Right lobe of liver (tissue), 6 donors: ENCODE data around the gene NRL. TPM values are rescaled to one million over a fixed set of nuclear protein-coding genes. Genes with fewer than 3 reads are reported as not detected.
"Not testable (repeated sequence)": the region's sequence is repeated elsewhere in the genome, so short reads cannot be mapped to it uniquely, and the experiment has no call there.

Source experiments
- ATAC-seq, 4 donors: fragments of 200-7000 bp; cut with Tn5 transposase; one replicate each; pipeline ENCODE4 v1.9.1; 2020; ENCODE audit warnings: mild to moderate bottlenecking in 4 of 4, moderate library complexity in 4 of 4
- DNase-seq, 3 donors: peaks; one replicate each; pipeline ENCODE4 v3.0.0-alpha.2; 2020
- H3K27ac ChIP-seq, 3 donors: fragments of 200-600 bp; one replicate each; pipeline ENCODE4 v1.8.0; 2022
- H3K27me3 ChIP-seq, 2 donors: fragments of 200-600 bp; one replicate each; pipeline ENCODE4 v1.8.0; 2022
- H3K36me3 ChIP-seq, 4 donors: fragments of 200-600 bp; sonication (generic) in 1 of 4; one replicate each; pipeline versions ENCODE4 v1.5.1 to v1.8.0; 2017 to 2022; ENCODE audit warnings: control low read depth in 1 of 4
- H3K4me1 ChIP-seq, 4 donors: fragments of 200-600 bp; sonication (generic) in 1 of 4; one replicate each; pipeline versions ENCODE4 v1.5.1 to v1.8.0; 2017 to 2022; ENCODE audit warnings: control low read depth in 1 of 4
- H3K4me3 ChIP-seq, 3 donors: fragments of 200-600 bp; one replicate each; pipeline ENCODE4 v1.8.0; 2022
- H3K9me3 ChIP-seq, 4 donors: fragments of 200-600 bp; sonication (generic) in 1 of 4; one replicate each; pipeline versions ENCODE4 v1.5.1 to v1.8.0; 2017 to 2022; ENCODE audit warnings: control low read depth in 1 of 4
- POLR2A ChIP-seq: fragments of 450-650 bp; IDR thresholded peaks from one replicate; pipeline ENCODE4 v1.6.1; 2017; ENCODE audit warnings: antibody characterized with exemption, mild to moderate bottlenecking
- WGBS: methylation state at CpG from one replicate; pipeline ENCODE4 v1.1.6; 2018; ENCODE audit warnings: low coverage, low lambda C conversion rate; ENCODE audit not compliant: insufficient coverage; ENCODE audit errors: missing lambda C conversion rate; 5-methylcytosine and 5-hydroxymethylcytosine counted together
- intact Hi-C, 2 donors: fragments of 100-400 bp; cut with DNase I; formaldehyde crosslinking; loops; one replicate each; pipeline versions ENCODE4 v1.11.2 to v1.14.1; 2022
- total RNA-seq, 6 experiments: library from RNA; depleted of rRNA in 2 of 6; stranded (reverse); fragments of >200 nt in 2 of 6; fragmentation: NEBNext Ultra II Directional in 3 of 6; extraction: Animal tissue kit (Norgen Biotek cat#: 25700) in 3 of 6; gene quantifications; one replicate each; pipeline versions ENCODE4 v1.1.0 to v1.2.4, GENCODE V29; 2016 to 2023
- TF ChIP-seq, protein P1 (sequence below), 4 donors: fragments of 200-600 bp in 3 of 4; fragments of 450-650 bp in 1 of 4; IDR thresholded peaks; one replicate each; pipeline versions ENCODE4 v1.5.1 to v1.8.0; 2016 to 2022; ENCODE audit warnings: antibody characterized with exemption in 4 of 4, mild to moderate bottlenecking in 2 of 4
- donor health status: DM: no; HTN: yes; CAD: no.
- donor health status: DM: no; HTN: no; CAD: no.
- donor health status: DM: no; HTN: no; CAD: no.
- donor health status: DM: no; HTN: yes; CAD: no.
- donor health status: DM: no; HTN: yes; CAD: no.

Gene NRL
- total RNA-seq, 6 experiments from 2014 or later = 1.4 to 2.9 (median 2.1) TPM

DNA sequence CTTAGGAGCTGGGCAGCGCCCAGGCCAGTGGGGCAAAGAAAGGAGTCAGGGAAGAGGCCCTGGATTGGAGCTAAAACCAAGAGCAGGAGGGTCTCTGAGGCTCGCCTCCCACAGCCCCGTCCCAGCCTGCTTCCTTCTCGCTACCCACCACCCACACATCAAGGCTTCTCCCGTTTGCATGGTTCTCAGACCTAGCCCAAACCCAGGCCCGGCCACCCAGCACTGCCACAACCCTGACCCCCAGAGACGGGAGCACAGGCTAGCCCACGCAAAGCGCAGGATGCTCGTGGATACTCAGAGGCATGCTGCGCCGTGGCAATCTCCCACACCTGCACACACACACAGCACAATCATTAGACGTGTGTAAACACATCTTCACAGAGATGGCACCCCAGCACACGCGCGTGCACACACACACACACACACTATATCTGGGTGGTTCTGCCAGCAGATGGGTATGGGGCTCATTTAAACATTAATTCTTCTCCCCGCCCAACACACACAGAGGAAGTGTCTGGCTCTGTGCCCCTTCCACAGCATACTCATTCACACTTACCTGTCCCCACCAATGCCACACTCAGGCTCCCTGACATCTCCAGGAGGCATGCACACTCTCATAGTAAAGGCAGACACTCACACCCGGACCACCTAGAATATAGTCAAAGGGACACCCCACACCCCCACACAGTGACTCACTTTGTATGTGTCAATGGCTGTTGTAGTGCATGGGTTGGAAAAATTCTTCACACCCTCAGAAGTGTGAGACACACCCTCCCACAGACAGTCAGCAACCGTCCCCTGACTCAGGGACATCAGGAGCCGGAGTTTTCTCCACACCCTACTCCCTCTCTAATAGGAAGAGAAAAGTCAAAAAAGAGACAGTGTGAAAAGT, 61.8 kb downstream of the NRL start:
- ATAC-seq = no peak
- Histone ChIP-seq H3K9me3 (no peaks in the 10 kb centered on the region), H3K36me3 (no peaks in the 10 kb centered on the region), H3K27ac (no peak overlapping the region), H3K4me1 (peaks cover 0 to 23% (median 2%) of the 10 kb centered on the region in 4 donors), H3K4me3 (peak overlapping the region in 1 of 3 donors; percentile 62), H3K27me3 (no peaks in the 10 kb centered on the region)
- TF ChIP-seq, protein P1, sequence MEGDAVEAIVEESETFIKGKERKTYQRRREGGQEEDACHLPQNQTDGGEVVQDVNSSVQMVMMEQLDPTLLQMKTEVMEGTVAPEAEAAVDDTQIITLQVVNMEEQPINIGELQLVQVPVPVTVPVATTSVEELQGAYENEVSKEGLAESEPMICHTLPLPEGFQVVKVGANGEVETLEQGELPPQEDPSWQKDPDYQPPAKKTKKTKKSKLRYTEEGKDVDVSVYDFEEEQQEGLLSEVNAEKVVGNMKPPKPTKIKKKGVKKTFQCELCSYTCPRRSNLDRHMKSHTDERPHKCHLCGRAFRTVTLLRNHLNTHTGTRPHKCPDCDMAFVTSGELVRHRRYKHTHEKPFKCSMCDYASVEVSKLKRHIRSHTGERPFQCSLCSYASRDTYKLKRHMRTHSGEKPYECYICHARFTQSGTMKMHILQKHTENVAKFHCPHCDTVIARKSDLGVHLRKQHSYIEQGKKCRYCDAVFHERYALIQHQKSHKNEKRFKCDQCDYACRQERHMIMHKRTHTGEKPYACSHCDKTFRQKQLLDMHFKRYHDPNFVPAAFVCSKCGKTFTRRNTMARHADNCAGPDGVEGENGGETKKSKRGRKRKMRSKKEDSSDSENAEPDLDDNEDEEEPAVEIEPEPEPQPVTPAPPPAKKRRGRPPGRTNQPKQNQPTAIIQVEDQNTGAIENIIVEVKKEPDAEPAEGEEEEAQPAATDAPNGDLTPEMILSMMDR (IDR thresholded peaks at IDR 0.05) = no peak
- TF ChIP-seq POLR2A = no peak
- 45% methylated on average over 7 of the region's 20 CpGs for WGBS
- DNase-seq = peak in 1 of 3 donors; percentile 33
- intact Hi-C loops = no loop called here

DNA sequence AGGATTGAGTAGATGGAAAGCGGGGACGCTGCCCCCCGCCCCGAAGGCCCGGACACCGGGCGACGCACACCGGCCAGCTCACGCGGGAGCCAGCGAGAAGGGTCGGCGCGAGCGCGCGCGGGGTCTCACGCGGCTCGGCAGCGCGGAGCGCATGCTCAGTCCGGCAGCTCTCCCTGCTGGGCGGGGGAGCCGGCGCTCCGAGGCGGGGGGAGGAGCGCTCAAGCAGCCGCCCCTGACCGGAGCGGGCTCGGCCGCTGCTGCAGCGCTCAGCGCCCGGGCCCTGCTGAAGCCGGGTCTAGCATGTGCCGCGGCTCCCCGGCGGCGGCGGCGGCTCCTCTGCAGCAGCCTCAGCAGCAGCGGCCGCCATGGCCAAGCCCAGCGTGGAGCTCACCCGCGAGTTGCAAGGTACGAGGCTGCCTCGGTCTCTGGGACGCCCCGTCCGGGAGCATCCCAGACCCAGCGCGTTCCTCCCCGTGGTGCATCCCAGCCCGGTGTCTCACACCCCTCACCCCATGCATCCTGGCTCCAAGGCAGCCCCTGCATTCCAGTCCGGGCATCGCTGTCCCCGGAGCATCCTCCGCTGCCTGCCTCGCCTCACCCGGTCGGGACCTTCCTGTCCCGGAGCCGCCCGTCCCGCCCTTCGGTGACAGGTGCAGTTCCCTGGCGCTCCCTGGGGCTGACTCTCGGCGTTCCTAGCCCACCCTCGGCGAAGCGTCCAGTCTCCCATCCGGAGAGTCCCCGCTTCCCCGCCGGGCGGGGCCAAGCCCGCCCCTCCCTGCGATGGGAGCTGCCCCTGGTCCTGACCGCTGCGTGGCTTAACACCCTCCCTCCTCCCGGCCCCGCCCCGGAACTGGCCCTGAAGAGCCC, 62.7 kb downstream of the NRL start, which contains the start of gene CARMIL3:
CARMIL3 (plus strand) TSS at position 221 of the 867 bp plus-strand sequence; CDS start at position 366, 145 bp downstream.
- WGBS = 5% methylated on average over 4 of the region's 92 CpGs
- peaks cover 0 to 14% (median 2%) of the 10 kb centered on the region in 4 donors for H3K4me1 ChIP-seq
- H3K27me3 ChIP-seq = no peaks in the 10 kb centered on the region
- peak; percentile 79 to 92 (median 88) for ATAC-seq
- peak; percentile 61 to 77 (median 67) for DNase-seq
- no peaks in the 10 kb centered on the region for H3K9me3 ChIP-seq
- H3K36me3 ChIP-seq = no peaks in the 10 kb centered on the region
- intact Hi-C loops = no loop called here
- peak within 1 kb of the TSS in 1 of 3 donors; percentile 39 for H3K27ac ChIP-seq
- H3K4me3 ChIP-seq = peak within 1 kb of the TSS; percentile 38 to 63 (median 62)
- peak; percentile 21 for TF ChIP-seq POLR2A
- TF ChIP-seq, protein P1 (IDR thresholded peaks at IDR 0.05) = peak in 2 of 4 donors; percentile 3 to 5

DNA sequence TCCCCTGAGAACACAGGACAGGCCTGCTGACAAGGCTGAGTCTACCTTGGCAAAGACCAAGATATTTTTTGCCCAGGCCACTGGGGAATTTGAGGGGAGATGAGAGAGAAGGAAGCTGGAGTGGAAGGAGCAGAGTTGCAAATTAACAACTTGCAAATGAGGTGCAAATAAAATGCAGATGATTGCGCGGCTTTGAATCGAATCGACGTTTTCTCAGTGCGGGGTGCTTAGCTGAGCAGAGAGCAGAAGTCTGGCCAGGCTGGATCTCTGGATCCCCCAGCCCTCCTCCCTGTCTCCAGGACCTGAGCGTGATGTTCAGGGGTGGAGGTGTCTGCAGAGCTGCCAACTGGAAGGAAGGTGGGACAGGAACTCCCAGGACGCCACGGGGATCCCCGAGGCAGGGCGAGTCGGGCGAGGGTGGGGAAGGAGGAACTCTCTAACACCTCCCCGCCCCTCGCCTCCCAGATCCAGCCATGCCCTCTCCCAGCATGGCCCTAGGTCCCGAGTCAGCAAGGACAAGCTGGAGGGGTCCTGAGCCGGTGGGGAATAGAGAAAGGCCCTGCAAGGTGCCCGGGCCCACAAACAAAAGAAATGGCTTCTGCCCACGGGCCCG, 63.5 kb downstream of the NRL start:
- peak overlapping the region; percentile 38 to 63 (median 62) for H3K4me3 ChIP-seq
- 45% methylated on average over 10 of the region's 20 CpGs for WGBS
- no peaks in the 10 kb centered on the region for H3K27me3 ChIP-seq
- DNase-seq (peak in 1 of 3 donors; percentile 48), ATAC-seq (peak in 3 of 4 donors; percentile 1 to 16 (median 13))
- no peaks in the 10 kb centered on the region for H3K36me3 ChIP-seq
- TF ChIP-seq, protein P1 (IDR thresholded peaks at IDR 0.05) = no peak
- TF ChIP-seq POLR2A = no peak
- H3K9me3 ChIP-seq = no peaks in the 10 kb centered on the region
- H3K4me1 ChIP-seq = peaks cover 0 to 8% (median 2%) of the 10 kb centered on the region in 4 donors
- intact Hi-C loops = no loop called here
- H3K27ac ChIP-seq = peak overlapping the region in 1 of 3 donors; percentile 39

DNA sequence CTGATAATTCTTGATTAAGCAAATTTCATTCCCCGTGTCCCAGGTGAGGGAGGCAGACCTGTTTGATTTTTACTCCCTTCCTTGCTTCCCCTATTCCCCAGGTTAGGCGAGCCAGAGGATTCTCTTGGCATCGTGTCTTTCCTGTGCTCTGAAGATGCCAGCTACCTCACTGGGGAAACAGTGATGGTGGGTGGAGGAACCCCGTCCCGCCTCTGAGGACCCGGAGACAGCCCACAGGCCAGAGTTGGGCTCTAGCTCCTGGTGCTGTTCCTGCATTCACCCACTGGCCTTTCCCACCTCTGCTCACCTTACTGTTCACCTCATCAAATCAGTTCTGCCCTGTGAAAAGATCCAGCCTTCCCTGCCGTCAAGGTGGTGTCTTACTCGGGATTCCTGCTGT, 64.0 kb downstream of the NRL start:
- DNase-seq = not testable (repeated sequence)

DNA sequence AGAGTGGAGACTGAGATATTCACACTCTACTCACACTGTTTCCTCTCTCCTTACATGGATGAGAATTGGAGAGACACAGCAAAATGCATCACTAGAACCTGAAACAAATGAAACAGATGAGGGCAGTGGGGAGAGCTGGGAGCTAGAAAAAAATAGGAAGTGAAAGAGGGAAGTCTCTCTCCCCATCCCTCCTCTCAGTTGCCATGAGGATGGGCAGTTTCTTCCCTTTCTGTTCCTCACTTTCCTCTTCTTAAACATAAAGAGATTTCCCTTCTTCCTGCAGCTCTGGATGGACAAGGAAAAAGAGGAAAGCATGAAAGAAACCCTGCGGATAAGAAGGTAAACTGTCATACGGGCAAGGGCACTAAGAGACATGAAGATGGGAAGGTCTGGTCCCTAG, 65.7 kb downstream of the NRL start:
- 55% methylated on average over 2 of the region's 2 CpGs for WGBS
- peak in 1 of 4 donors; percentile 16 for ATAC-seq

More for the DNA sequence above, 64.0 kb downstream of the NRL start:
- H3K36me3 ChIP-seq, intact Hi-C loops, H3K4me1 ChIP-seq, H3K9me3 ChIP-seq, ATAC-seq, H3K4me3 ChIP-seq, H3K27ac ChIP-seq, H3K27me3 ChIP-seq: not testable (repeated sequence)
- 79% methylated on average over 3 of the region's 8 CpGs for WGBS

More for the DNA sequence above, 65.7 kb downstream of the NRL start:
- H3K4me1 ChIP-seq, intact Hi-C loops, H3K27me3 ChIP-seq, H3K27ac ChIP-seq, H3K4me3 ChIP-seq, DNase-seq, H3K36me3 ChIP-seq, H3K9me3 ChIP-seq: not testable (repeated sequence)
